NCI-H2081 (cell line): Measurements from ENCODE around the gene MGAM2.
A peak's percentile ranks its signal among the peaks of the same experiment; 100 is the strongest.

Source experiments
- DNase-seq, 2 experiments: peaks; one replicate each; lab custom pipeline; 2025; lab: John Stamatoyannopoulos, UW

MGAM2 gene

DNA sequence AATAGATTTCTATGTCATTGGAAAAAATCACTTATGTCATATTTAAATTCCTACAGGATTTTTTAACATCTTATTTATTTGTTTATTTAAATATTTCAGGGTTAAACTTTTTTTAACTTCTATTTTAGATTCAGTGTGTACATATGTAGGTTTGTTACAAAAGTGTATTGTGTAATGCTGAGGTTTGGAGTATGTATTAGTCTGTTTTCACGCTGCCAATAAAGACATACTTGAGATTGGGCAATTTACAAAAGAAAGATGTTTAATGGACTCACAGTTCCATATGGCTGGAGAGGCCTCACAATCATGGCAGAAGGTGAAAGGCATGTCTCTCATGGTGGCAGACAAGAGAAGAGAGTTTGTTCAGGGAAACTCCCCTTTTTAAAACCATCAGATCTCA is 65.4 kb downstream of the MGAM2 start:
- no peak for DNase-seq

DNA sequence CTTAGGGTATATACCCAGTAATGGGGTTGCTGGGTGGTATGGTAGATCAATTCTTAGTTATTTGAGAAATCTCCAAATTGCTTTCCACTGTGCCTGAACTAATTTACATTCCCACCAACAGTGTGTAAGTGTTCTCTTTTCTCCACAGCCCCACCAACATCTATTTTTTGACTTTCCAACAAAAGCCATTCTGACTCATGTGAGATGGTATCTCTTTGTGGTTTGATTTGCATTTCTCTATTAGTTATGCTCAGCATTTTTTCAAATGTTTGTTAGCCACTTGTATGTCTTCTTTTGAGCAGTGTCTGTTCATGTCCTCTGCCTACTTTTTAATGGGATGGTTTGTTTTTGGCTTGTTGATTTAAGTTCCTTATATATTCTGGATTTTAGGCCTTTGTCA is 66.4 kb downstream of the MGAM2 start:
- no peak for DNase-seq

DNA sequence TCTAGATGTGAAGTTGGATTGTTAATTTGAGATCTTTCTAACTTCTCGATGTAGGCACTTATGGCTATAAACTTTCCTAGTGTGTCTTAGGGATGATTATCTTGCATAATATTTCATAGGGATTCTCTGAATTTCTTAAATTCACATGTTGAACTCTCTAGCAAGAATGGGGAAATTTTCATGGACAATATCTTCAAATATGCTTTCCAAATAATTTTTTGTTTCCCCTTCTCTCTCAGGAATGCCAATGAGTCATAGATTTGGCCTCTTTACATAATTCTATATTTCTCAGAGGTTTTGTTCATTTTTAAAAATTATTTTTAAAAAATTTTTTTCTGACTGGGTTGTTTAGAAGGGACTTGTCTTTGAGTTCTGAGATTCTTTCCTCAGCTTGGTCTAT is 68.9 kb downstream of the MGAM2 start:
- DNase-seq, result no peak

DNA sequence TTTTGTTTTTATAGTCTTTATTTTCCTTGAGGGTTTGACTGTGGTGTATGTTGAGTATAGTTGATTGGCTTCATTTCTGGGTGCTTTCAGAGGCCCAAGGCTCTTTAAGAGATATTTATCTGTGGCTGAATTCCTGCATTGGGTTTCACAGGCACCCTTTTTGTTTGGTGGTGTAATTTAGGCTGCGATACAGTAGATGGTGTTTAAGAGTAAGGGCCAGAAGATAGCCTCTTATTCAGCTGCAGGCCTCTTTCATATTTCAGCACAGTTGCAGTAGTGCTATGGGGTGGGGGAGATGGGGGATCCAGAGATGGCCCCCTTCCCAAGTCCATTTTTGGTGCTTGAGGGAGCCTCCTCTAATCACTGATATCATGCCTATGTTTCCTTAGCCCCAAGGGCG is 69.7 kb downstream of the MGAM2 start:
- no peak for DNase-seq

DNA sequence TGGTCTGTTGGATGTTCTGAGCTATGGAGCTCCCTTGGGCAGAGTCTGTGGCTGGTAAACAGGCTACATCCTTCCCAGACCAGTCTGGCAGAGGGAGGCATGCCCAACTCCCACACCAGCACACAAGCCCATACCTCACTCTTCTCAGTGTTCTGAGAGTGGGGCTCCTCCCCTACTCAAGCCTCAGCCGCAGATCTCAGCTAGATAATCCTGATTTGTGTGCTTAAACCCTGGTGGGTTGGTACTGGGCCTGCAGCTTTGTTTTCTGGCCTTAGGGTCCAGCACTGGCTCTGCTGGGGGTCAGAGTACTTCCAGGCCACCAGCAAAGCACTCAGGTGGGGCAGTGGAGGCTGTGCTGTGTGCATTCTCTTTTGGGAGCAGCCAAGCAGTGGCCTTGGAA is 70.4 kb downstream of the MGAM2 start:
- DNase-seq, result no peak

- DNase-seq, result no peak
Observed at GRCh38 chr7:142185069-142185468, 73.6 kb downstream of the MGAM2 start.

DNA sequence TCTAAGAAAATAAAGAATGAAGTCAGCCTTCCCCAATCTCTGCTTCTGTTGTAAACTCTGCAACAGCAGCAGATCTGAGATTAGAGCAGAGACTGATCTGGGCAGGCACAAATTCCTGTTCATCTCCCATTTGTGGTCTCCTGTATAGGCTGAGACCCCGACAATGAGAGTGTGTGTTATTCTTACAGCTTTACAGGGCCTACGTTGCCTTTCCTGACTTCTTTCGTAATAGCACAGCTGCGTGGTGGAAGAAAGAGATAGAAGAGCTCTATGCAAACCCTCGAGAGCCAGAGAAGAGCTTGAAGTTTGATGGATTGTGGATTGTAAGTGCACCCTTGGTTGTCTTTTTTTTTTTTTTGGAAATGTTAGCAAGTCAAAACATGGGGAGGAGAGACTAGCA is 74.3 kb downstream of the MGAM2 start:
- DNase-seq, result no peak

- DNase-seq, result no peak
Observed at GRCh38 chr7:142188154-142188553, 76.6 kb downstream of the MGAM2 start.

GRCh38 chr7:142188846-142189245 is 77.3 kb downstream of the MGAM2 start:
- peak; percentile 6 to 21 for DNase-seq

DNA sequence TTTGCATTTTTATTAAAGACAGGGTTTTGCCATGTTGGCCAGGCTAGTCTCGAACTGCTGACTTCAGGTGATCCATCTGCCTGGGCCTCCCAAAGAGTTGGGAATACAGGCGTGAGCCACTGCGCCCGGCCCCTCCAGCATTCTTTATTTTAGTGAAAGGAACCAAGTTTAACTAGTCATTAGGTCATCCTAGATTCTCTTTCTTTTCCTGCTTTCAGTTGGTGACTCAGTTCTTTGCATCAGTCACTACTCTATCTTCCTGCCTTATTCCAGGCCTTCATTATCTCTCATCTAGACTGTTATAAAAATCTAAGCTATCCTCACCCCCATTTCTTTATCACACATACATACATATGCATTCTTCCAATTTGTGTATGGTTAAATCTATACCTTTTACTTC is 82.7 kb downstream of the MGAM2 start:
- DNase-seq, result no peak

GRCh38 chr7:142196066-142196840 is 84.7 kb downstream of the MGAM2 start:
- no peak for DNase-seq

GRCh38 chr7:142200206-142200605 is 88.7 kb downstream of the MGAM2 start:
- no peak for DNase-seq

GRCh38 chr7:142228537-142229104 is 117.1 kb downstream of the MGAM2 start:
- no peak for DNase-seq

DNA sequence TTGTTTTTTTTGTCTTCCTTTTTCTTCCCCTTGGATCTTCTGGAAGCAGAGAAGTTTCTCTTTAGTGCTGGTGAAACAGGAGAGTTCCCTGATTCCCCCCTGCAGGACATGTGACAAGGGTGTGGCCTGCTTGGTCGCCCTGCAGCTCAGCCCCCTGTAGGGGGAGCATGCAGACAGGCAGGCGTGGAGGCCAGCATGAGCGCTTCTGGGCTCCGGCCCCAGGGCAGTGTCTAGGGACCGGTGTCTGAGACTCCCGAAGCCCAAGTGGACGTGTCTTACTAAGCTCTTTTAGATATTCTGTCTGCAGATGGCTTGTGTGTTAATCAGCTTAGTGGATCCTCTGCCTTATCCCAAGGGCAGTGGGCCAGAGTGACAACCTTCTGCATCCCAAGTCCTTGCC is 120.2 kb downstream of the MGAM2 start:
- no peak for DNase-seq

GRCh38 chr7:142240546-142240945 is 129.0 kb downstream of the MGAM2 start:
- no peak for DNase-seq

GRCh38 chr7:142243823-142244222 is 132.3 kb downstream of the MGAM2 start:
- no peak for DNase-seq

DNA sequence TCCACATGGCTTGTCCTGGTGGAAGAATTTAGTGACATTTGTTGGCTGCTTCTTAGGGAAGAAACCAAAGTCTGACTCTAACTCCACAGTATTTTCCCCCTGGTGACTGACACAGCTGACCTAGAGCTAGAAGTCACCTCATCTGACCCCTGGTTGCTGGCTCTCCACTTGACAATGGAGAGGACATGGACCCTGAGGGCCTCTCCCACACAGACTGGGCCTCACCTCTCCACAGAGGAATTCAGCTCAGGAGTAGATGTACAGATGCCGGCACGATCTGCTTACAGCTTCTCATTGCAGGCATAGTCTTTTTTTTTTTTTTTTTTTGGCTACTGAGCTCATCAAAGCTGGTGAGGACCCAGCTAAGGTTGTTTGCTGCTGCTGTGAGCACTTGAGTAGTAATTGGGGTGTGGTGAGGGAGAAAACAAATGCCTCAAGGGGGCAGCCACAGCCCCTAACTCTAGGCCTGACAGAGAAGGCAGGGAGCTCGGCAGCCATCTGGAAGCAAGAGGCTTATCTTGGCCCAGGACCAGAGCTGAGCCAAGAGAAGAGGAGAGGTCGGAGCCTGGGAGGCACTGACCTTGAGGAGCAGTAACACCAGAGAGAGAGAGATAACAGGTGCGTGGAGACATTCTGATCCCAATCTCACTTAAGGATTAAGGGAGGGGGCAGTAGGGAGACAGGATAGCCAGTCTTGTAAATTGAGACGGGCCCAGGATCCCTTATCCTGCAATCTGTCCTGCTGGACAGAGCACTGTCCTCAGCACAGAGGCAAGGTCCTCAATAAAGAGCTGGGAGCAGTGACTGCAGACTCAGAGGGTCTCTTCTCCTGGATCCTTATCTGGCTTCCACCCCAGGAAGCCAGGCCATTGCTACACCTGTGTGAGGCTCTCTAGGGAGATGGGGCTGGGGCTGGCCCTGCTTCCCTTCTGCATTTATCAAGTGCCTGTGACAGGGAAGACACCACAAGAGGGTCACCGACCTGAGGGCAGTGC is 136.9 kb downstream of the MGAM2 start:
- DNase-seq, result no peak

GRCh38 chr7:142249918-142250317 is 138.4 kb downstream of the MGAM2 start:
- DNase-seq, result no peak

- no peak for DNase-seq
Observed at GRCh38 chr7:142250705-142251104, 139.2 kb downstream of the MGAM2 start.

DNA sequence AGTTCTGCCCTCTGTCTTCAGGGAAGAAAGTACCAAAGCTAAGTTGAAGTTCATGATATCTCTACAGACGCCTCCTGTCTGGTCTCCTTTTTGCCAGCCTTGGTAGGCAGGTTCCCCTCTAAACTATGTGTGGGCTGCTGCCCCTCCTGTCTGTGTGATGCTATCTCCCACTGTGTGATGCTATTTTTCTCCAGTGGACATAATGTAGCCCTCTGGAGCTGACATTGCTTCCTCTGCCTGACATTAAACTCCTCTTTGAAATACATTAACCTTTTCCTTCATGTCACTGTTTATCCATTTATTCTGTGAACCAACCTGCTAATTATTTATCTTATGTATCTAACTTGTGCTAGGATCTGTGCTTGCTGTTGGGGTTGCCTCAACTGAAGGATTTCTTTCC is 146.4 kb downstream of the MGAM2 start, which contains the start of gene PRSS58:
Gene PRSS58, minus strand, starts transcription at position 101 of the 400 bp plus-strand sequence. CDS start 351 bp downstream, outside the sequence.
- DNase-seq, result no peak

GRCh38 chr7:142263598-142264380 is 152.3 kb downstream of the MGAM2 start:
- no peak for DNase-seq
